BLaER1 (cell line): ENCODE data around the gene HAUS8.

Source experiments
- H3K27ac ChIP-seq: shearing (Covaris generic); formaldehyde crosslinking; 2 replicates; pipeline ENCODE4 v1.8.1; 2022
- H3K27me3 ChIP-seq: shearing (Covaris generic); formaldehyde crosslinking; 2 replicates; pipeline ENCODE4 v1.8.1; 2022
- H3K36me3 ChIP-seq: shearing (Covaris generic); formaldehyde crosslinking; 2 replicates; pipeline ENCODE4 v1.8.1; 2022
- H3K4me1 ChIP-seq: shearing (Covaris generic); formaldehyde crosslinking; 2 replicates; pipeline ENCODE4 v1.8.1; 2022
- H3K4me2 ChIP-seq: shearing (Covaris generic); formaldehyde crosslinking; 2 replicates; pipeline ENCODE4 v1.8.1; 2022
- H3K4me3 ChIP-seq: shearing (Covaris generic); formaldehyde crosslinking; 2 replicates; pipeline ENCODE4 v1.8.1; 2022
- H3K9ac ChIP-seq: shearing (Covaris generic); formaldehyde crosslinking; 2 replicates; pipeline ENCODE4 v1.8.1; 2022
- H3K9me3 ChIP-seq: shearing (Covaris generic); formaldehyde crosslinking; 2 replicates; pipeline ENCODE4 v1.8.1; 2022
- H4K20me1 ChIP-seq: shearing (Covaris generic); formaldehyde crosslinking; 2 replicates; pipeline ENCODE4 v1.8.1; 2022
- Cebpa-rat ChIP-seq: shearing (Covaris generic); IDR thresholded peaks from 2 replicates; pipeline ENCODE4 v1.8.1; 2022

HAUS8 gene

GRCh38 chr19:17078036-17078919 lies 3.0 kb upstream of the HAUS8 start:
- H3K4me2 ChIP-seq: peak overlapping the region; percentile 91
- peak overlapping the region; percentile 93 for H3K27ac ChIP-seq
- peaks cover 59% of the 10 kb centered on the region for H4K20me1 ChIP-seq
- H3K4me3 ChIP-seq: peak overlapping the region; percentile 64
- peak overlapping the region; percentile 87; the same call in 1 of the 2 replicates for H3K9ac ChIP-seq
- peaks cover 10% of the 10 kb centered on the region for H3K36me3 ChIP-seq
- H3K27me3 ChIP-seq: no peaks in the 10 kb centered on the region
- peak; percentile 66; the same call in 1 of the 2 replicates for TF ChIP-seq Cebpa-rat
- H3K9me3 ChIP-seq: no peaks in the 10 kb centered on the region
- peaks cover 78% of the 10 kb centered on the region for H3K4me1 ChIP-seq

- Histone ChIP-seq H4K20me1 (peaks cover 52% of the 10 kb centered on the region), H3K9me3 (no peaks in the 10 kb centered on the region), H3K27ac (peak overlapping the region; percentile 84; the same call in 1 of the 2 replicates), H3K9ac (peak overlapping the region; percentile 88), H3K27me3 (no peaks in the 10 kb centered on the region), H3K4me1 (peaks cover 76% of the 10 kb centered on the region), H3K4me3 (peak overlapping the region; percentile 91), H3K4me2 (peak overlapping the region; percentile 91), H3K36me3 (peaks cover 17% of the 10 kb centered on the region)
- no peak for TF ChIP-seq Cebpa-rat
Measured at GRCh38 chr19:17077447-17078028, 2.3 kb upstream of the HAUS8 start.

GRCh38 chr19:17076543-17076991 lies 1.3 kb upstream of the HAUS8 start:
- Histone ChIP-seq H3K4me1 (peaks cover 66% of the 10 kb centered on the region), H3K27ac (peak overlapping the region; percentile 84), H3K9me3 (no peaks in the 10 kb centered on the region), H3K4me3 (peak overlapping the region; percentile 91), H3K27me3 (no peaks in the 10 kb centered on the region), H3K9ac (peak overlapping the region; percentile 88), H3K36me3 (peaks cover 27% of the 10 kb centered on the region), H4K20me1 (peaks cover 42% of the 10 kb centered on the region), H3K4me2 (peak overlapping the region; percentile 91)
- TF ChIP-seq Cebpa-rat: no peak

- Histone ChIP-seq H3K9ac (peak overlapping the region; percentile 88), H3K4me3 (peak overlapping the region; percentile 91), H3K27ac (peak overlapping the region; percentile 84), H3K4me1 (peaks cover 61% of the 10 kb centered on the region), H3K27me3 (no peaks in the 10 kb centered on the region), H3K36me3 (peaks cover 32% of the 10 kb centered on the region), H4K20me1 (peaks cover 36% of the 10 kb centered on the region), H3K9me3 (no peaks in the 10 kb centered on the region), H3K4me2 (peak overlapping the region; percentile 91)
- no peak for TF ChIP-seq Cebpa-rat
Measured at GRCh38 chr19:17075864-17076542, 751 bp upstream of the HAUS8 start.

GRCh38 chr19:17074634-17075034 lies 618 bp downstream of the HAUS8 start:
- Histone ChIP-seq H3K36me3 (peaks cover 45% of the 10 kb centered on the region), H3K27ac (peak overlapping the region; percentile 92), H4K20me1 (peaks cover 28% of the 10 kb centered on the region), H3K4me1 (peaks cover 65% of the 10 kb centered on the region), H3K27me3 (no peaks in the 10 kb centered on the region), H3K4me3 (peak overlapping the region; percentile 91), H3K9me3 (no peaks in the 10 kb centered on the region), H3K4me2 (peak overlapping the region; percentile 85), H3K9ac (peak overlapping the region; percentile 88)
- TF ChIP-seq Cebpa-rat: no peak

GRCh38 chr19:17073869-17074633 lies 1.2 kb downstream of the HAUS8 start:
- peak overlapping the region; percentile 88 for H3K9ac ChIP-seq
- H4K20me1 ChIP-seq: peaks cover 28% of the 10 kb centered on the region
- no peaks in the 10 kb centered on the region for H3K9me3 ChIP-seq
- H3K27ac ChIP-seq: peak overlapping the region; percentile 92
- H3K4me3 ChIP-seq: peak overlapping the region; percentile 91
- H3K36me3 ChIP-seq: peaks cover 48% of the 10 kb centered on the region
- H3K27me3 ChIP-seq: no peaks in the 10 kb centered on the region
- no peak for TF ChIP-seq Cebpa-rat
- peaks cover 65% of the 10 kb centered on the region for H3K4me1 ChIP-seq
- H3K4me2 ChIP-seq: peak overlapping the region; percentile 85

GRCh38 chr19:17070912-17071311 lies 4.3 kb downstream of the HAUS8 start:
- no peak overlapping the region for H3K4me2 ChIP-seq
- H3K4me3 ChIP-seq: no peak overlapping the region
- H3K4me1 ChIP-seq: peaks cover 67% of the 10 kb centered on the region
- H3K27ac ChIP-seq: no peak overlapping the region
- H4K20me1 ChIP-seq: peaks cover 10% of the 10 kb centered on the region; the same call in 1 of the 2 replicates
- H3K36me3 ChIP-seq: peaks cover 61% of the 10 kb centered on the region
- TF ChIP-seq Cebpa-rat: no peak
- H3K27me3 ChIP-seq: no peaks in the 10 kb centered on the region
- no peaks in the 10 kb centered on the region for H3K9me3 ChIP-seq
- no peak overlapping the region for H3K9ac ChIP-seq

GRCh38 chr19:17070421-17070820 lies 4.8 kb downstream of the HAUS8 start:
- Histone ChIP-seq H3K4me3 (no peak overlapping the region), H3K4me1 (peaks cover 67% of the 10 kb centered on the region), H3K27me3 (no peaks in the 10 kb centered on the region), H3K4me2 (0 out of 2 replicates have a peak overlapping the region, but pooled peaks have one; percentile 44), H4K20me1 (peaks cover 9% of the 10 kb centered on the region; the same call in 1 of the 2 replicates), H3K36me3 (peaks cover 66% of the 10 kb centered on the region), H3K27ac (peak overlapping the region; percentile 24; the same call in 1 of the 2 replicates), H3K9ac (0 out of 2 replicates have a peak overlapping the region, but pooled peaks have one; percentile 41), H3K9me3 (no peaks in the 10 kb centered on the region)
- no peak for TF ChIP-seq Cebpa-rat

- no peaks in the 10 kb centered on the region for H3K9me3 ChIP-seq
- H3K4me1 ChIP-seq: peaks cover 61% of the 10 kb centered on the region
- H3K4me3 ChIP-seq: no peak overlapping the region
- H3K27me3 ChIP-seq: no peaks in the 10 kb centered on the region
- no peak for TF ChIP-seq Cebpa-rat
- H3K36me3 ChIP-seq: peaks cover 77% of the 10 kb centered on the region
- peak overlapping the region; percentile 24; the same call in 1 of the 2 replicates for H3K27ac ChIP-seq
- peak overlapping the region; percentile 44 for H3K4me2 ChIP-seq
- H4K20me1 ChIP-seq: peaks cover 2% of the 10 kb centered on the region; the same call in 1 of the 2 replicates
- 0 out of 2 replicates have a peak overlapping the region, but pooled peaks have one; percentile 44 for H3K9ac ChIP-seq
Measured at GRCh38 chr19:17069193-17069592, 6.1 kb downstream of the HAUS8 start.
